H1 (cell line): ENCODE results near the gene CKM. TPM values are rescaled to one million over a fixed set of nuclear protein-coding genes. Genes with fewer than 3 reads are reported as not detected.

ENCODE experiments used
- CTCF ChIA-PET: fragments of 300-600 bp; sonication (Branson Sonifier 250); formaldehyde crosslinking; loops from one replicate; lab custom pipeline; 2021; ENCODE audit not compliant: partially characterized antibody; lab: Charles Lee
- POLR2A ChIA-PET: fragments of 300-600 bp; sonication (Branson Sonifier 250); formaldehyde crosslinking; loops from one replicate; lab custom pipeline; 2021; ENCODE audit warnings: inconsistent platforms; ENCODE audit not compliant: partially characterized antibody; lab: Charles Lee
- DNase-seq, 2 experiments: peaks; one replicate each; pipeline versions ENCODE4 v3.0.0 to v3.0.0-alpha.2; 2010 to 2022; ENCODE audit warnings: low spot score in 2 of 2, low read depth in 1 of 2, mixed read lengths in 1 of 2
- FAIRE-seq: peaks from 2 replicates; lab custom pipeline; 2011; peaks lifted over from hg19 to GRCh38; lab: Jason Lieb, UNC
- H2AFZ ChIP-seq: 2 replicates; pipeline ENCODE4 v1.8.1; 2012; ENCODE audit warnings: low read length, inconsistent platforms
- H2AK5ac ChIP-seq: 2 replicates; pipeline ENCODE4 v1.6.1; 2013; ENCODE audit warnings: low read depth, low read length
- H2BK120ac ChIP-seq: replicated peaks from 2 replicates; pipeline ENCODE3; 2013; ENCODE audit warnings: low read depth, low read length, inconsistent platforms
- H2BK12ac ChIP-seq: 2 replicates; pipeline ENCODE4 v1.6.1; 2013; ENCODE audit warnings: low read depth, low read length
- H2BK15ac ChIP-seq: 2 replicates; pipeline ENCODE4 v1.6.1; 2013; ENCODE audit warnings: low read length
- H2BK20ac ChIP-seq: 2 replicates; pipeline ENCODE4 v1.6.1; 2013; ENCODE audit warnings: low read length
- H2BK5ac ChIP-seq: 2 replicates; pipeline ENCODE4 v1.6.1; 2013; ENCODE audit warnings: low read depth, low read length
- H3K14ac ChIP-seq: 2 replicates; pipeline ENCODE4 v1.6.1; 2013; ENCODE audit warnings: inconsistent platforms; ENCODE audit not compliant: insufficient read length
- H3K18ac ChIP-seq: 2 replicates; pipeline ENCODE4 v1.6.1; 2013; ENCODE audit warnings: low read length; ENCODE audit errors: extremely low read depth
- H3K23ac ChIP-seq: 2 replicates; pipeline ENCODE4 v1.6.1; 2013; ENCODE audit warnings: inconsistent platforms; ENCODE audit not compliant: insufficient read length
- H3K23me2 ChIP-seq: 2 replicates; pipeline ENCODE4 v1.6.1; 2013; ENCODE audit warnings: low read depth, low read length
- H3K27ac ChIP-seq: 2 replicates; pipeline ENCODE4 v1.6.1; 2011; ENCODE audit warnings: low read depth, low read length, inconsistent platforms
- H3K27me3 ChIP-seq, 4 experiments: replicated peaks in 1 of 4; 1 replicate in 1 of 4; 2 replicates in 3 of 4; pipeline versions ENCODE4 v1.6.1 to v1.8.1; 2011 to 2013; ENCODE audit warnings: low read length in 3 of 4, mild to moderate bottlenecking in 3 of 4, inconsistent platforms in 2 of 4, mixed read lengths in 2 of 4, moderate library complexity in 1 of 4; ENCODE audit not compliant: control insufficient read depth in 3 of 4, insufficient read depth in 3 of 4; ENCODE audit errors: extremely low read depth in 1 of 4
- H3K36me3 ChIP-seq, 4 experiments: 2 replicates each; pipeline versions ENCODE4 v1.6.1 to v1.8.1; 2011 to 2013; ENCODE audit warnings: mild to moderate bottlenecking in 4 of 4, low read length in 3 of 4, moderate library complexity in 2 of 4, control low read depth in 1 of 4, inconsistent platforms in 1 of 4; ENCODE audit not compliant: insufficient read depth in 4 of 4, control insufficient read depth in 2 of 4
- H3K4ac ChIP-seq: replicated peaks from 2 replicates; pipeline ENCODE3; 2013; ENCODE audit warnings: low read length, low read depth, mixed read lengths, inconsistent platforms; ENCODE audit not compliant: insufficient read length
- H3K4me1 ChIP-seq, 4 experiments: replicated peaks in 1 of 4; 1 replicate in 1 of 4; 2 replicates in 3 of 4; pipeline versions ENCODE4 v1.6.1 to v1.8.1; 2011 to 2013; ENCODE audit warnings: low read length in 3 of 4, inconsistent platforms in 2 of 4, mixed read lengths in 1 of 4; ENCODE audit not compliant: insufficient read depth in 4 of 4, control insufficient read depth in 3 of 4
- H3K4me2 ChIP-seq, 2 experiments: 2 replicates each; pipeline versions ENCODE4 v1.6.1 to v1.8.1; 2011 to 2013; ENCODE audit warnings: low read depth in 2 of 2, low read length in 2 of 2, control low read depth in 1 of 2, inconsistent platforms in 1 of 2, mild to moderate bottlenecking in 1 of 2; ENCODE audit not compliant: insufficient read depth in 1 of 2
- H3K4me3 ChIP-seq, 4 experiments: fragments of 200-600, 300-600 bp in 1 of 4; sonication (generic), shearing (Covaris generic), sonication (Bioruptor Twin) in 1 of 4; 2 replicates each; pipeline versions ENCODE4 v1.5.1 to v1.8.1; 2011 to 2016; ENCODE audit warnings: low read length in 4 of 4, low read depth in 3 of 4, control low read depth in 2 of 4, inconsistent platforms in 2 of 4, mild to moderate bottlenecking in 2 of 4, mixed read lengths in 1 of 4, moderate library complexity in 1 of 4; ENCODE audit not compliant: insufficient read depth in 2 of 4; ENCODE audit errors: extremely low read depth in 1 of 4
- H3K56ac ChIP-seq: replicated peaks from 2 replicates; pipeline ENCODE3; 2013; ENCODE audit warnings: low read depth, mild to moderate bottlenecking, mixed read lengths, low read length, inconsistent platforms; ENCODE audit not compliant: insufficient read length
- H3K79me1 ChIP-seq: 2 replicates; pipeline ENCODE4 v1.6.1; 2013; ENCODE audit warnings: low read depth, low read length, control low read depth
- H3K79me2 ChIP-seq, 2 experiments: 2 replicates each; pipeline versions ENCODE4 v1.6.1 to v1.8.1; 2012 to 2013; ENCODE audit warnings: low read length in 2 of 2, mild to moderate bottlenecking in 2 of 2, inconsistent platforms in 1 of 2; ENCODE audit not compliant: insufficient read depth in 2 of 2, control insufficient read depth in 1 of 2
- H3K9ac ChIP-seq, 4 experiments: replicated peaks in 1 of 4; 1 replicate in 1 of 4; 2 replicates in 3 of 4; pipeline versions ENCODE4 v1.6.1 to v1.8.1; 2011 to 2013; ENCODE audit warnings: low read depth in 3 of 4, low read length in 3 of 4, control low read depth in 2 of 4, mild to moderate bottlenecking in 2 of 4, moderate library complexity in 2 of 4, inconsistent platforms in 1 of 4; ENCODE audit errors: extremely low read depth in 1 of 4
- H3K9me3 ChIP-seq, 2 experiments: 2 replicates each; pipeline versions ENCODE4 v1.6.1 to v1.8.1; 2012 to 2013; ENCODE audit warnings: mild to moderate bottlenecking in 2 of 2, moderate library complexity in 2 of 2, control low read depth in 1 of 2, inconsistent platforms in 1 of 2, low read depth in 1 of 2, low read length in 1 of 2, mixed read lengths in 1 of 2; ENCODE audit not compliant: insufficient read depth in 2 of 2
- H4K20me1 ChIP-seq, 2 experiments: replicated peaks in 1 of 2; 2 replicates each; pipeline versions ENCODE3 to v1.8.1; 2011 to 2013; ENCODE audit warnings: inconsistent platforms in 2 of 2, low read length in 2 of 2, mild to moderate bottlenecking in 1 of 2; ENCODE audit not compliant: insufficient read depth in 2 of 2, control insufficient read depth in 1 of 2
- H4K5ac ChIP-seq: 2 replicates; pipeline ENCODE4 v1.6.1; 2013; ENCODE audit warnings: low read length, low read depth, mixed read lengths, inconsistent platforms; ENCODE audit not compliant: insufficient read length
- H4K8ac ChIP-seq: 2 replicates; pipeline ENCODE4 v1.8.0; 2013; ENCODE audit warnings: mild to moderate bottlenecking, moderate library complexity, low read length, inconsistent platforms; ENCODE audit not compliant: insufficient read depth; ENCODE audit errors: extremely low read depth
- H4K91ac ChIP-seq: replicated peaks from 2 replicates; pipeline ENCODE3; 2013; ENCODE audit warnings: low read length, mixed read lengths, inconsistent platforms; ENCODE audit not compliant: insufficient read length
- ATF3 ChIP-seq: IDR thresholded peaks from 2 replicates; pipeline ENCODE4 v1.6.1; 2011; ENCODE audit warnings: low read depth, mild to moderate bottlenecking, low read length; ENCODE audit not compliant: insufficient read depth
- BACH1 ChIP-seq: IDR thresholded peaks from 2 replicates; pipeline ENCODE4 v1.6.1; 2012; ENCODE audit warnings: low read length, improper control_type of control experiment
- GABPA ChIP-seq: IDR thresholded peaks from 2 replicates; pipeline ENCODE4 v1.6.1; 2011; ENCODE audit warnings: mild to moderate bottlenecking, low read length, moderate library complexity, borderline replicate concordance; ENCODE audit not compliant: insufficient read depth
- HDAC6 ChIP-seq: IDR thresholded peaks from one replicate; pipeline ENCODE4 v1.7.1; 2012; ENCODE audit warnings: low read depth, mild to moderate bottlenecking, inconsistent platforms, low read length, moderate library complexity
- JUN ChIP-seq: IDR thresholded peaks from 2 replicates; pipeline ENCODE4 v1.6.1; 2011; ENCODE audit warnings: low read depth, mild to moderate bottlenecking, improper control_type of control experiment, low read length
- KDM4A ChIP-seq: IDR thresholded peaks from one replicate; pipeline ENCODE4 v1.7.1; 2012; ENCODE audit warnings: low read depth, mild to moderate bottlenecking, moderate library complexity, low read length, inconsistent platforms; ENCODE audit not compliant: severe bottlenecking
- SIX5 ChIP-seq: IDR thresholded peaks from 2 replicates; pipeline ENCODE4 v1.6.1; 2011; ENCODE audit warnings: mild to moderate bottlenecking, low read depth, low read length
- SP1 ChIP-seq: IDR thresholded peaks from 2 replicates; pipeline ENCODE4 v1.6.1; 2011; ENCODE audit warnings: low read depth, low read length
- TAF7 ChIP-seq: optimal IDR thresholded peaks from 2 replicates; pipeline ENCODE3; 2011; ENCODE audit warnings: low read depth, mild to moderate bottlenecking, inconsistent platforms, low read length, moderate library complexity, borderline replicate concordance
- TBP ChIP-seq: IDR thresholded peaks from 2 replicates; pipeline ENCODE4 v1.6.1; 2011; ENCODE audit warnings: low read depth, low read length, improper control_type of control experiment
- WGBS, 2 experiments: shearing (Covaris generic) in 1 of 2; methylation state at CpG; one replicate each; pipeline versions ENCODE4 v1.1.6 to v1.1.7; 2013 to 2015; ENCODE audit warnings: low lambda C conversion rate in 2 of 2, mixed read lengths in 2 of 2, inconsistent platforms in 1 of 2, low coverage in 1 of 2, missing lambda C conversion rate in 1 of 2; ENCODE audit not compliant: insufficient replicate concordance in 2 of 2, insufficient coverage in 1 of 2, insufficient read length in 1 of 2; ENCODE audit errors: extremely low coverage in 1 of 2, missing lambda C conversion rate in 1 of 2; 5-methylcytosine and 5-hydroxymethylcytosine counted together
- long read RNA-seq, 2 experiments: library from RNA in 1 of 2; library from capped mRNA in 1 of 2; stranded (forward); transcript quantifications; one replicate each; pipeline ENCODE4 v2.0.0, GENCODE V29; 2021; ENCODE audit warnings: inconsistent platforms in 1 of 2
- polyA minus RNA-seq, 3 experiments: library from RNA; depleted of rRNA, polyadenylated mRNA; stranded (reverse); fragments of >200 nt; gene quantifications; 1 replicate in 2 of 3; 2 replicates in 1 of 3; pipeline ENCODE4 v1.2.3, GENCODE V29; 2011
- polyA plus RNA-seq, 7 experiments: library from polyadenylated mRNA; depleted of rRNA in 3 of 7; stranded (reverse) in 5 of 7; unstranded in 2 of 7; fragments of >200 nt in 5 of 7; fragments of 200-250 nt in 2 of 7; gene quantifications; 1 replicate in 5 of 7; 2 replicates in 1 of 7; 4 replicates in 1 of 7; pipeline versions ENCODE4 v1.2.1 to v1.2.3, GENCODE V29; 2011 to 2013; ENCODE audit warnings: missing spikeins in 2 of 7, mixed read lengths in 2 of 7
- total RNA-seq: library from RNA; stranded (reverse); fragmentation: NEBNext Ultra II Directional; extraction: Animal tissue kit (Norgen Biotek cat#: 25700); gene quantifications from 2 replicates; pipeline ENCODE4 v1.2.1, GENCODE V29; 2021

The CKM gene
- total RNA-seq: not detected in 2 replicates
- polyA plus RNA-seq (2011; rRNA removed): 0.08 and 0.09 TPM in 2 replicates
- polyA plus RNA-seq (2011; cell fraction: cytosol; rRNA removed): 0.09 TPM
- 0.06 TPM for polyA plus RNA-seq (2011; cell fraction: nucleus; rRNA removed)
- polyA plus RNA-seq (2012, experiment 1 of 2): 0.13 to 0.28 TPM in 2 of 4 replicates, not detected in the others
- polyA plus RNA-seq (2012, experiment 2 of 2): 0.09 TPM
- 0.06 TPM for polyA plus RNA-seq (2013, experiment 1 of 2)
- 0.06 TPM for polyA plus RNA-seq (2013, experiment 2 of 2)
- not detected in 2 replicates for polyA minus RNA-seq (2011; rRNA and poly(A)+ RNA removed)
- not detected for polyA minus RNA-seq (2011; cell fraction: cytosol; rRNA and poly(A)+ RNA removed)
- polyA minus RNA-seq (2011; cell fraction: nucleus; rRNA and poly(A)+ RNA removed): not detected
- long read RNA-seq, experiment 1: 0 reads
- long read RNA-seq, experiment 2: 0 reads

GRCh38 chr19:45322744-45323281 is at the start of gene CKM:
TSS of gene CKM (minus strand) at chr19:45322875. CDS start at chr19:45319713, 3,162 bp downstream.
- Histone ChIP-seq H3K79me1 (no peaks in the 10 kb centered on the region), H3K79me2 (no peaks in the 10 kb centered on the region), H3K4me2 (peak within 1 kb of the TSS; percentile 42 to 71), H2BK12ac (peak within 1 kb of the TSS; percentile 80; the same call in 1 of the 2 replicates), H2BK120ac (no peak within 1 kb of the TSS), H3K23me2 (peaks cover 3% of the 10 kb centered on the region; the same call in 1 of the 2 replicates), H2BK15ac (peak within 1 kb of the TSS; percentile 88; the same call in 1 of the 2 replicates), H3K27me3 (peaks cover 0 to 14% (median 13%) of the 10 kb centered on the region in 4 experiments; a peak in 5 of 7 replicates), H2AFZ (peak within 1 kb of the TSS; percentile 74; the same call in 1 of the 2 replicates), H3K14ac (no peak within 1 kb of the TSS), H4K20me1 (peaks cover 0 to 2% of the 10 kb centered on the region in 2 experiments), H3K36me3 (no peaks in the 10 kb centered on the region), H3K4me1 (peaks cover 2 to 18% (median 6%) of the 10 kb centered on the region in 4 experiments; a peak in 6 of 7 replicates), H3K4me3 (peak within 1 kb of the TSS in 3 of 4 experiments; percentile 1 to 52 (median 26); a peak in 5 of 8 replicates), H4K91ac (peak within 1 kb of the TSS; percentile 45), H4K5ac (no peak within 1 kb of the TSS), H3K9ac (no peak within 1 kb of the TSS; a peak in 1 of 7 replicates), H3K56ac (no peak within 1 kb of the TSS), H3K4ac (peak within 1 kb of the TSS; percentile 13), H3K23ac (no peak within 1 kb of the TSS), H3K27ac (no peak within 1 kb of the TSS), H2AK5ac (no peak within 1 kb of the TSS), H3K18ac (peak within 1 kb of the TSS; percentile 93), H2BK20ac (no peak within 1 kb of the TSS; the same call in 1 of the 2 replicates), H3K9me3 (no peaks in the 10 kb centered on the region), H2BK5ac (0 out of 2 replicates have a peak within 1 kb of the TSS, but pooled peaks have one; percentile 44), H4K8ac (peak within 1 kb of the TSS; percentile 62)
- no peak for FAIRE-seq
- DNase-seq: no peak
- 78% methylated on average over 9 of the region's 15 CpGs; no CpG with 5 or more reads in 1 of the 2 experiments for WGBS, 2 experiments
- ChIA-PET CTCF (interaction anchor here (0.7 to 1.6 kb wide), 2 partner anchors 122 to 179 kb away, joined by 3 to 5 read pairs; no protein-coding TSS in a partner anchor), POLR2A (no interaction called here)
- no peak for TF ChIP-seq HDAC6
- no peak for TF ChIP-seq SIX5
- no peak for TF ChIP-seq TAF7
- no peak for TF ChIP-seq TBP
- no peak for TF ChIP-seq GABPA
- TF ChIP-seq ATF3: no peak
- TF ChIP-seq JUN: no peak
- TF ChIP-seq KDM4A: no peak
- TF ChIP-seq BACH1: no peak
- TF ChIP-seq SP1: no peak
